ENCODE results near the gene MYO1D.
"Not testable (repeated sequence)": the region's sequence is repeated elsewhere in the genome, so short reads cannot be mapped to it uniquely, and the experiment has no call there.

Gene MYO1D

DNA sequence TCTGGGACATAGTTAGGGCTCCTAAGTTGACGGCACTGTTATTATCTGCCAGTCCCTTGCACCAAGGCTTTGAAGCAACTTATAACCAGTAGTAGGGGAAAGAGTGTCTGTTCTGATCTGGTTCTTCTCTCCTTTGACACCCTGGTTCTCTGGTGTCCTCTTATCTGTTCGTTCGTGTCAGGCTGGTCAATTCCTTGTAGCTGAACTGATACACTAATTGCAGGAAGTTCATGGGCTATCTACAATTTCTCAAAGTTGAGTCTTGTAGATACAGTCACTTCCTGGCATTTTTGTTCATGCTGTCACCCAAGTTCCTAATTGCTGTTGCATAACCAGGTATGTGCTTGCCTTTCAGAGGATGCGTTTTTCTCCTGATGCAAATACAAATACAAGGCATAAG is 17.3 kb upstream of the MYO1D start:
- no peak for TF ChIP-seq CTCF (conservative IDR thresholded peaks at IDR 0.05; ENCODE audit: low read depth, low read length)
- no peak for DNase-seq (ENCODE audit: low read depth)
- H3K4me3 ChIP-seq (ENCODE audit: low read length): no peak overlapping the region

DNA sequence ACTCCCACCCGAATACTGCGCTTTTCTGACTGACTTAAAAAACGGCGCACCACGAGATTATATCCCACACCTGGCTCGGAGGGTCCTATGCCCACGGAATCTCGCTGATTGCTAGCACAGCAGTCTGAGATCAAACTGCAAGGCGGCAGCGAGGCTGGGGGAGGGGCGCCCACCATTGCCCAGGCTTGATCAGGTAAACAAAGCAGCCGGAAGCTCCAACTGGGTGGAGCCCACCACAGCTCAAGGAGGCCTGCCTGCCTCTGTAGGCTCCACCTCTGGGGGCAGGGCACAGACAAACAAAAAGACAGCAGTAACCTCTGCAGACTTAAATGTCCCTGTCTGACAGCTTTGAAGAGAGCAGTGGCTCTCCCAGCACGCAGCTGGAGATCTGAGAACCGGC is 10.5 kb upstream of the MYO1D start:
- H3K4me3 ChIP-seq (ENCODE audit: low read length); DNase-seq (ENCODE audit: low read depth): not testable (repeated sequence)

GRCh38 chr17:32886951-32887350 is 10.0 kb upstream of the MYO1D start:
- not testable (repeated sequence) for H3K4me3 ChIP-seq (ENCODE audit: low read length); DNase-seq (ENCODE audit: low read depth)

GRCh38 chr17:32882734-32883133 is 5.8 kb upstream of the MYO1D start:
- TF ChIP-seq CTCF (conservative IDR thresholded peaks at IDR 0.05; ENCODE audit: low read depth, low read length): no peak
- no peak overlapping the region for H3K4me3 ChIP-seq (ENCODE audit: low read length)
- no peak for DNase-seq (ENCODE audit: low read depth)

GRCh38 chr17:32882029-32882428 is 5.1 kb upstream of the MYO1D start:
- no peak for DNase-seq (ENCODE audit: low read depth)
- H3K4me3 ChIP-seq (ENCODE audit: low read length): no peak overlapping the region
- no peak for TF ChIP-seq CTCF (conservative IDR thresholded peaks at IDR 0.05; ENCODE audit: low read depth, low read length)

DNA sequence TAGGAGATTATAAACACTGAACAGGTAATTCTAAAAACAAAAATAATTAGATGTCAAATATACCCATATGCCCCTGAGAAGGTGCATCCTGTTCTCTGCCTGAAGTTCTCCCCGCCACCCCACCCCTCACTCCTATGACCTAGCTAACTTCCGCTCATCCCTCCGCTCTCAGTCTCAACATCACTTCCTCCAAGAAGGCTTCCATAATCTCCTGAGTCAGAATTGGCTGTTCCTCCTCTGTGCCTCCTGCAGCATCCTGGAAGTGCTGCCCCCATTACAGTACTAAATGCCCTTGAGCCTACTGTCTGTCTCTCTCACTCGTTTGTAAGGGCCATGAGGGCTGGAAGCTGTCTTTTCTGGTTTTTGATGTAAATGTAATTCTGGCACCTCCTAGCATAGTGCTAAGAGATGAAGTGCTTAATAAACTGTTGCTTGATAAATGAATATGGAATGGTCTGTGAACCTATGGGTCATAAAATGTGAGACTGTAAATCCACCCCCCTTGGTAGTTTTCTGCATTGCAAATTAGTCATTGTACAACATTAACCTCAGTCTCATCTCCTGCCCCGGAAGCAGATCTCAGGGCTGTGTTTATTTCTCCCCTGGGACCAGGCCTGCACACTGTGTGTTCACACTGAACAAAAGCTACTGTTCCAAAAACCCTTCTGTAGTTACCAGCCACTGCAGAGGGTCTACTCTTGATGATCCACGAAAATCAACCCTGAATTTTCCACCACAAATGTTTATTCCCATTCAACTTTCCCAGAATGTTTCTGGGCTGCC is 3.9 kb upstream of the MYO1D start:
- no peak for DNase-seq (ENCODE audit: low read depth)
- TF ChIP-seq CTCF (conservative IDR thresholded peaks at IDR 0.05; ENCODE audit: low read depth, low read length): no peak
- no peak overlapping the region for H3K4me3 ChIP-seq (ENCODE audit: low read length)

DNA sequence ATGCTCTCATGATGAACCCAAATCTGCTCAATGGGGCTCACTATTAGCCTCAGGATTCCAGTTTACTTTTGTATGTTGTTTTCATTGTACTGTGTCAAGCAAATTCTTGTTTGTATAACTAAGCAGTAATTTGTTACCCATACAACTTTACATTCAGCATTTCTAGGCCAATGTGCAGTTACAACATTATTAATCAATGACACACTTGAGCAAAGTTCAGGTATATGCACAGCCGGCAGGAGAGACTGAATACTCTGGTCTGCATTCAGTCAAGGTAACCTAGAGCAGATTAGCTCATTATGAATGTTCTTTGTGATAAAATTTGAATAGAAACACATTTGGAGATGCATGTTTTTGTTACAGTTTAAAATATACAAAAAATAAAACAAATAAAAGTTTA is 2.2 kb upstream of the MYO1D start:
- no peak overlapping the region for H3K4me3 ChIP-seq (ENCODE audit: low read length)
- DNase-seq (ENCODE audit: low read depth): no peak
- TF ChIP-seq CTCF (conservative IDR thresholded peaks at IDR 0.05; ENCODE audit: low read depth, low read length): no peak

DNA sequence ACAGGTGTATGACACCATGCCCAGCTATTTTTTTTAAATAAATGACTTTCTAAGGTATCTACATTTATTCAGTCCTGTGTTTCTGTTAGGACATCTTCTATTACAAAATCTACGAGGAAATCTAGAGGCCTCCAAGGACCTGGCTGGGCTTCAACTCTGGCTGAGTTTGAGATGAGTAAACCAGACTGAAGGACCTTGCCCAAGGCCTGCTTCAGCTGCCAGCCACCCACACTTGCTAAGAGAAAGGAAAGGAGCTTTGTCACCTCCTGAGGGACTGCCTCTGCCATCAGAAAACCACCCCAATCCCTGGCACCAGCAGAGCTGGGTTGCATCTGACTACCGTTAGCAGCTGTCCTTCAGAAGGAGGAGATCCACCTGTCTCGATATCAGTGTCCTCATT is 1.3 kb upstream of the MYO1D start:
- DNase-seq (ENCODE audit: low read depth): no peak
- no peak for TF ChIP-seq CTCF (conservative IDR thresholded peaks at IDR 0.05; ENCODE audit: low read depth, low read length)
- H3K4me3 ChIP-seq (ENCODE audit: low read length): no peak overlapping the region
